Astrocyte (in vitro differentiated cells and primary cell): ENCODE data around the gene GPHN.

ENCODE experiments used
- EZH2 ChIP-seq: IDR thresholded peaks from 2 replicates; pipeline ENCODE4 v1.6.1; 2012; ENCODE audit warnings: mild to moderate bottlenecking, low read length, inconsistent platforms; ENCODE audit not compliant: insufficient read depth
- TF ChIP-seq, protein P1 (sequence below): IDR thresholded peaks from 2 replicates; pipeline ENCODE4 v1.5.1; 2011; ENCODE audit warnings: low read depth, mild to moderate bottlenecking, inconsistent platforms, low read length, moderate library complexity; ENCODE audit not compliant: insufficient read depth

DNA sequence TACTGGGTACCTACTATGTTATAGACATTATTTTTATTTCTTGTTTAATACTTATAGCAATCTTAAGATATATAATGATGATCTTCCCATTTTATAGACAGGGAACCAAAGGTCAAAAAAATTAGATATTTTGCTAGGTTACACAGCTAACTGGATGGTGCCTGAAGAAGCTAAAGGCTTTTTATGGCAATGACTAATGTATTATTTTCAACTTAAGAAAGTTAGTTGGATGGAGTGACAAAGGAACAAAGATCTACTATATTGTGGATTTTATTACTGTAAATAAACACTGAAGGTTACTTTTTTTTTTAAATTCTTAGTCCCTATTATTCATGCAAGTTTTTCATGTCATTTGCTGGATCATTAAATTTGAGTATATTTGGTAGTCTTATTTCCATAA, 227.9 kb downstream of the GPHN start:
- TF ChIP-seq EZH2 = no peak
- TF ChIP-seq, protein P1, sequence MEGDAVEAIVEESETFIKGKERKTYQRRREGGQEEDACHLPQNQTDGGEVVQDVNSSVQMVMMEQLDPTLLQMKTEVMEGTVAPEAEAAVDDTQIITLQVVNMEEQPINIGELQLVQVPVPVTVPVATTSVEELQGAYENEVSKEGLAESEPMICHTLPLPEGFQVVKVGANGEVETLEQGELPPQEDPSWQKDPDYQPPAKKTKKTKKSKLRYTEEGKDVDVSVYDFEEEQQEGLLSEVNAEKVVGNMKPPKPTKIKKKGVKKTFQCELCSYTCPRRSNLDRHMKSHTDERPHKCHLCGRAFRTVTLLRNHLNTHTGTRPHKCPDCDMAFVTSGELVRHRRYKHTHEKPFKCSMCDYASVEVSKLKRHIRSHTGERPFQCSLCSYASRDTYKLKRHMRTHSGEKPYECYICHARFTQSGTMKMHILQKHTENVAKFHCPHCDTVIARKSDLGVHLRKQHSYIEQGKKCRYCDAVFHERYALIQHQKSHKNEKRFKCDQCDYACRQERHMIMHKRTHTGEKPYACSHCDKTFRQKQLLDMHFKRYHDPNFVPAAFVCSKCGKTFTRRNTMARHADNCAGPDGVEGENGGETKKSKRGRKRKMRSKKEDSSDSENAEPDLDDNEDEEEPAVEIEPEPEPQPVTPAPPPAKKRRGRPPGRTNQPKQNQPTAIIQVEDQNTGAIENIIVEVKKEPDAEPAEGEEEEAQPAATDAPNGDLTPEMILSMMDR = no peak
